ENCODE data around the gene SYK.
A peak's percentile ranks its signal among the peaks of the same experiment; 100 is the strongest.

SYK gene

DNA sequence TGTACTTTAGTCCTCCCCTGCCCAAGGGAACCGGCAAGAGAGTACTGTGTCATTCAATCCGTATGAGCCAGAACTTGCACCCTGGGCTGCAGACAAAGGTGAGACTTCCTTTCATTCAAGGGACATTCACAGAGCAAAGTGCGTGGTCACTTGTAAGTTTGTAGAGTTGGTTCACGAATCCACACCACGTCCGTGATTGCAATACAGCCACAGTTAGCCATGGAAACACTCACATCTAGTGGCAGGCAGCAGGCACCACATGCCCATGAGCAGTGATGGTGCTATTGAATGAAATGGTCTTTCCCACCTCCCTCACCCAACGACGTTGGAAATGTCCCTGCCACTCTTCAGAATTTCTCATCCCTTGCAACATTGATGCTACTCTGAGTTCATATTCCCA, 72.6 kb downstream of the SYK start:
- no peak for DNase-seq (ENCODE audit: low read depth, low spot score)
- in situ Hi-C loops (cut with HindIII; ENCODE audit: low sequenced_read_pairs), result no loop called here
- no peak overlapping the region for H3K4me3 ChIP-seq (ENCODE audit: low read depth, low read length)
- TF ChIP-seq, protein P1, sequence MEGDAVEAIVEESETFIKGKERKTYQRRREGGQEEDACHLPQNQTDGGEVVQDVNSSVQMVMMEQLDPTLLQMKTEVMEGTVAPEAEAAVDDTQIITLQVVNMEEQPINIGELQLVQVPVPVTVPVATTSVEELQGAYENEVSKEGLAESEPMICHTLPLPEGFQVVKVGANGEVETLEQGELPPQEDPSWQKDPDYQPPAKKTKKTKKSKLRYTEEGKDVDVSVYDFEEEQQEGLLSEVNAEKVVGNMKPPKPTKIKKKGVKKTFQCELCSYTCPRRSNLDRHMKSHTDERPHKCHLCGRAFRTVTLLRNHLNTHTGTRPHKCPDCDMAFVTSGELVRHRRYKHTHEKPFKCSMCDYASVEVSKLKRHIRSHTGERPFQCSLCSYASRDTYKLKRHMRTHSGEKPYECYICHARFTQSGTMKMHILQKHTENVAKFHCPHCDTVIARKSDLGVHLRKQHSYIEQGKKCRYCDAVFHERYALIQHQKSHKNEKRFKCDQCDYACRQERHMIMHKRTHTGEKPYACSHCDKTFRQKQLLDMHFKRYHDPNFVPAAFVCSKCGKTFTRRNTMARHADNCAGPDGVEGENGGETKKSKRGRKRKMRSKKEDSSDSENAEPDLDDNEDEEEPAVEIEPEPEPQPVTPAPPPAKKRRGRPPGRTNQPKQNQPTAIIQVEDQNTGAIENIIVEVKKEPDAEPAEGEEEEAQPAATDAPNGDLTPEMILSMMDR (IDR thresholded peaks at IDR 0.05; ENCODE audit: low read depth, low read length), result peak; percentile 11

DNA sequence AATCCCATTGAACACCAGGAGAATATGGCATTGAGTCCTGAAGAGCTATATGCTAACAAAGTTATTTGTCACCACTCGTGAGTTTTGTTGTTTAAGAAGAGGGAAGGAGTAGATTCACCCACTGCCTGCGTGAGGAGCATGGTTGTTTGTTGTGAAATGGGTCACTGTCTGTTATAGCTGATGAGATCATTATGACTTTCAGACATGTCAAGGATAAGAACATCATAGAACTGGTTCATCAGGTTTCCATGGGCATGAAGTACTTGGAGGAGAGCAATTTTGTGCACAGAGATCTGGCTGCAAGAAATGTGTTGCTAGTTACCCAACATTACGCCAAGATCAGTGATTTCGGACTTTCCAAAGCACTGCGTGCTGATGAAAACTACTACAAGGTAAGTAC, 76.9 kb downstream of the SYK start:
- no peak overlapping the region for H3K4me3 ChIP-seq (ENCODE audit: low read depth, low read length)
- in situ Hi-C loops (cut with HindIII; ENCODE audit: low sequenced_read_pairs), result no loop called here
- no peak for DNase-seq (ENCODE audit: low read depth, low spot score)
- TF ChIP-seq, protein P1 (IDR thresholded peaks at IDR 0.05; ENCODE audit: low read depth, low read length), result no peak

DNA sequence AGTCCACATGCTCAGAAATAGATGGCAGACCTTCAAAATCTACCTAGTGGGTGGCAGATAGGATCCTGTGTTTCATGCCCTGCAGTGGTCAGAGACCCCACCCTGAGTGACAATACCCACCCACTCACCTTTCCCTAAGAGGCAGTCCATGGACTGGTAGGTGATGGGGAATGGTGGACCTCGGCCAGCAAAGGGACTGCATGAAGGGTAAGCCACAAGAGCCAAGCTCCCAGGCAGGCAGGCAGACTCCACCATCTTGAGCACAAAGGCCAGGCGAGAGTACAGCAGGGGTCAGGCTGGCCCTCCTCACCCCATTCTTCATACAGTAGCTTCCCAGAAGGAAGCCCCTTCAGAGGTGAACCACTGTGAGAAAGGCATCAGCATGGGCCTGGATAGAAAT, 78.4 kb downstream of the SYK start:
- in situ Hi-C loops (cut with HindIII; ENCODE audit: low sequenced_read_pairs), result no loop called here
- H3K4me3 ChIP-seq (ENCODE audit: low read depth, low read length), result no peak overlapping the region
- TF ChIP-seq, protein P1 (IDR thresholded peaks at IDR 0.05; ENCODE audit: low read depth, low read length), result no peak
- DNase-seq (ENCODE audit: low read depth, low spot score), result no peak

DNA sequence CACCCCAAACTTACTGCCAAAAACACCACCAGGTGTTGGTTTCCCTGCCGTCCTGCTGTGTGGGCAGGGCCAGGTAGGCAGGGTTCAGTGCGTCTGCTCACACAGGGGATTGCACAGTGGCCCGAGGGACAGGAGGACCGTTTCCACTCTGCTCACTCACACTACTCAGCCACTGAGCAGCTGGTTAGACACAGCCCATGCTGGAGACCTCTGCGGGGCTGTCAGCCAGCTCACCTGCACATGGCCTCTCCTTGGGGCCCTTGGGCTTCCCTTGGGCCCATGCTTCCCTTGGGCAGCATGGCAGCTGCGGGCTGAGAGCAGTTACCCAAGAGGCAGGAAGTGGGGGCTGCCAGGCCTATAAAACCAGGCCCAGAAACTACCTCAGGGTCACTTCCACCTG, 79.0 kb downstream of the SYK start:
- TF ChIP-seq, protein P1 (IDR thresholded peaks at IDR 0.05; ENCODE audit: low read depth, low read length), result no peak
- no peak for DNase-seq (ENCODE audit: low read depth, low spot score)
- H3K4me3 ChIP-seq (ENCODE audit: low read depth, low read length), result no peak overlapping the region
- in situ Hi-C loops (cut with HindIII; ENCODE audit: low sequenced_read_pairs), result no loop called here

DNA sequence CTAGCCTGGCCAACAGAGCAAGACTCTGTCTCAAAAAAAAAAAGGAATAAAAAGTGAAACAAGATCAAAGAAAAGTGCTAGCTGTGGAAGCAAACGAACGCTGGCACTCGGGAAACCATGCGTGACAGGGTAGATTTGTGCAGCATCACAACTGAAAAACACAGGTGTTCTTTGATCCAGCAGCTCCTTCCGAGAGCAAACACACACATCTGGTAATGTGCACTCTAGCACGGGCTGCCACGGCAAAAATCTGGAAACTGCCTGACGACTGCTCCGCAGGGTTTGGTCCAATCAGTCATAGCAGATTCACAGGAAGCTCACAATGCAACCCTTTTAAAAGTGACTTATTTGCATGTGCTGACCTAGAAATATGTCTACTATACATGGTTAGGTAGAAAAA, 80.0 kb downstream of the SYK start:
- no peak for DNase-seq (ENCODE audit: low read depth, low spot score)
- in situ Hi-C loops (cut with HindIII; ENCODE audit: low sequenced_read_pairs), result no loop called here

DNA sequence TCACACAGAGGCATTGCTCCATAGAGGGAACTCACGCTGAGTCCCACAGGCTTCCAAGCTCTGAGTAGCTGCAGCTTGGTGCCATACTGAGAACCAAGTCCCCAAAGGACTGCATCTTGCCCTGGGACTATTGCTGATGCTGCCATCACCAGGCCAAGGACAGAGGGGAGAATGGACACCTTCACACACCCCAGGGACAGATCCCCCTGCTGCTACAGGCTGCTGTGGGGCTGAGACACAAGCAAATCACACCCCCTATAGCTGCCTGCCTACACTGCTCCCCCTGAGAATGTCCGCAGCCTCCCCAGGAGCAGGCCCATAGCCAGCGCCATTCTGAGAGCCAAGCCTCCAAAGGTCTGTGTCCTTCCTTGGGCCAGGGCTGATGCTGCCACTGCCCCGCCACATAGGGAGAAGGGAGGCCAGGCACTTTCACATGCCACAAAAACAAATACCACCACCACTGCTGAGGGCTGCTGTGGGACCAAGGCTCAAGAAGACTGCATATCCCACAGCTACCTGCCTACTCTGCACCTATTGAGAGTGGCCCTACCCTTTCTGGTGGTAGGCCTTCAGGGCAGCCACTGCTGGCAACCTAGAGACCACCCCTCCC, 81.5 kb downstream of the SYK start:
- TF ChIP-seq, protein P1 (IDR thresholded peaks at IDR 0.05; ENCODE audit: low read depth, low read length), result no peak
- in situ Hi-C loops (cut with HindIII; ENCODE audit: low sequenced_read_pairs), result no loop called here
- H3K4me3 ChIP-seq (ENCODE audit: low read depth, low read length), result no peak overlapping the region
- DNase-seq (ENCODE audit: low read depth, low spot score), result no peak

More for the DNA sequence above, 80.0 kb downstream of the SYK start:
- TF ChIP-seq, protein P1 (IDR thresholded peaks at IDR 0.05; ENCODE audit: low read depth, low read length), result no peak
- H3K4me3 ChIP-seq (ENCODE audit: low read depth, low read length), result no peak overlapping the region
